CD14-positive monocyte (primary cell): Measurements from ENCODE around the gene NAA10. TPM values are rescaled to one million over a fixed set of nuclear protein-coding genes. Genes with fewer than 3 reads are reported as not detected.

Experiments used
- DNase-seq, 3 donors: peaks; one replicate each; pipeline ENCODE4 v3.0.0-alpha.2; 2011 to 2022
- H2AFZ ChIP-seq: 2 replicates; pipeline ENCODE4 v1.6.0; 2012; ENCODE audit warnings: mild to moderate bottlenecking, low read depth, low read length, inconsistent platforms; ENCODE audit not compliant: insufficient read depth, poor library complexity, severe bottlenecking
- H3K27ac ChIP-seq, 2 donors: 1 replicate in 1 of 2; 2 replicates in 1 of 2; pipeline ENCODE4 v1.5.1; 2012 to 2013; ENCODE audit warnings: low read length in 2 of 2, control low read depth in 1 of 2, inconsistent platforms in 1 of 2, low read depth in 1 of 2, mild to moderate bottlenecking in 1 of 2
- H3K27me3 ChIP-seq, 2 donors: one replicate each; pipeline versions ENCODE4 v1.6.0 to v1.6.1; 2011 to 2013; ENCODE audit warnings: low read length in 2 of 2; ENCODE audit not compliant: control insufficient read depth in 2 of 2, insufficient read depth in 2 of 2
- H3K36me3 ChIP-seq, 2 donors: replicated peaks in 1 of 2; 1 replicate in 1 of 2; 2 replicates in 1 of 2; pipeline versions ENCODE4 v1.5.1 to v1.6.1; 2012 to 2013; ENCODE audit warnings: low read length in 2 of 2, control low read depth in 1 of 2, inconsistent platforms in 1 of 2, mild to moderate bottlenecking in 1 of 2; ENCODE audit not compliant: insufficient read depth in 2 of 2, control insufficient read depth in 1 of 2
- H3K4me1 ChIP-seq, 2 donors: 1 replicate in 1 of 2; 2 replicates in 1 of 2; pipeline versions ENCODE4 v1.5.1 to v1.6.1; 2012 to 2013; ENCODE audit warnings: low read length in 2 of 2, control low read depth in 1 of 2, inconsistent platforms in 1 of 2, mild to moderate bottlenecking in 1 of 2, moderate library complexity in 1 of 2; ENCODE audit not compliant: insufficient read depth in 2 of 2, control insufficient read depth in 1 of 2
- H3K4me2 ChIP-seq: replicated peaks from 2 replicates; pipeline ENCODE3; 2012; ENCODE audit warnings: low read length, moderate library complexity, mild to moderate bottlenecking; ENCODE audit not compliant: poor library complexity, severe bottlenecking; ENCODE audit errors: extremely low read depth
- H3K4me3 ChIP-seq, 3 experiments: fragments of 200-600 bp in 1 of 3; sonication (generic) in 1 of 3; replicated peaks in 1 of 3; 1 replicate in 2 of 3; 2 replicates in 1 of 3; pipeline ENCODE4 v1.5.1; 2011 to 2013; ENCODE audit warnings: low read length in 3 of 3, mild to moderate bottlenecking in 3 of 3, control low read depth in 2 of 3, low read depth in 2 of 3, inconsistent platforms in 1 of 3, moderate library complexity in 1 of 3
- H3K79me2 ChIP-seq: 2 replicates; pipeline ENCODE4 v1.6.0; 2012; ENCODE audit warnings: mild to moderate bottlenecking, control low read depth, inconsistent platforms, low read length, moderate library complexity; ENCODE audit not compliant: insufficient read depth
- H3K9ac ChIP-seq: 2 replicates; pipeline ENCODE4 v1.6.0; 2017; ENCODE audit warnings: low read length, mild to moderate bottlenecking; ENCODE audit not compliant: insufficient read depth, poor library complexity, severe bottlenecking
- H3K9me3 ChIP-seq, 2 donors: replicated peaks in 1 of 2; 1 replicate in 1 of 2; 2 replicates in 1 of 2; pipeline versions ENCODE4 v1.5.1 to v1.6.1; 2012 to 2013; ENCODE audit warnings: low read length in 2 of 2, control low read depth in 1 of 2; ENCODE audit not compliant: control insufficient read depth in 1 of 2, insufficient read depth in 1 of 2
- H4K20me1 ChIP-seq: 2 replicates; pipeline ENCODE4 v1.6.0; 2012; ENCODE audit warnings: mild to moderate bottlenecking, low read length, control low read depth, moderate library complexity; ENCODE audit not compliant: insufficient read depth
- H3K27ac Mint-ChIP-seq, 7 donors: one replicate each; pipeline ENCODE4 v1.8.0; 2020; ENCODE audit warnings: mild to moderate bottlenecking in 7 of 7, mixed read lengths in 7 of 7, moderate library complexity in 6 of 7, inconsistent platforms in 2 of 7
- H3K27me3 Mint-ChIP-seq, 3 donors: one replicate each; pipeline ENCODE4 v1.8.0; 2021 to 2022; ENCODE audit warnings: low read depth in 3 of 3, mild to moderate bottlenecking in 3 of 3, mixed read lengths in 3 of 3, moderate library complexity in 3 of 3, inconsistent platforms in 1 of 3
- H3K36me3 Mint-ChIP-seq, 2 donors: one replicate each; pipeline ENCODE4 v1.8.0; 2020; ENCODE audit warnings: mixed read lengths in 2 of 2, inconsistent platforms in 1 of 2, mild to moderate bottlenecking in 1 of 2
- H3K4me1 Mint-ChIP-seq: one replicate; pipeline ENCODE4 v1.8.0; 2020; ENCODE audit warnings: mild to moderate bottlenecking, mixed read lengths
- H3K4me3 Mint-ChIP-seq, 2 donors: one replicate each; pipeline ENCODE4 v1.8.0; 2020; ENCODE audit warnings: mild to moderate bottlenecking in 2 of 2, mixed read lengths in 2 of 2, moderate library complexity in 1 of 2
- H3K9me3 Mint-ChIP-seq, 7 donors: one replicate each; pipeline ENCODE4 v1.8.0; 2020 to 2022; ENCODE audit warnings: mixed read lengths in 7 of 7, mild to moderate bottlenecking in 6 of 7, moderate library complexity in 6 of 7, inconsistent platforms in 2 of 7
- WGBS: methylation state at CpG from one replicate; pipeline ENCODE4 v1.1.5; 2013; ENCODE audit warnings: missing lambda C conversion rate; ENCODE audit not compliant: insufficient coverage; 5-methylcytosine and 5-hydroxymethylcytosine counted together
- intact Hi-C, 2 donors: fragments of 100-400 bp; cut with micrococcal nuclease; formaldehyde crosslinking; loops; one replicate each; pipeline versions ENCODE4 v1.15.0 to v1.15.1; 2023
- polyA plus RNA-seq, 3 donors: library from polyadenylated mRNA; depleted of rRNA in 1 of 3; unstranded in 2 of 3; stranded (reverse) in 1 of 3; fragments of 300-500 nt in 2 of 3; fragments of >200 nt in 1 of 3; fragmentation: Illumina TruSeq in 2 of 3; gene quantifications; 1 replicate in 2 of 3; 2 replicates in 1 of 3; pipeline ENCODE4 v1.2.3, GENCODE V29; 2012 to 2021
- TF ChIP-seq, protein P1 (sequence below): fragments of 200-600 bp; IDR thresholded peaks from one replicate; pipeline ENCODE4 v1.8.0; 2022; ENCODE audit warnings: antibody characterized with exemption, mild to moderate bottlenecking

NAA10 gene
- polyA plus RNA-seq, 3 donors: 46.7 to 109 (median 47.9) TPM

DNA sequence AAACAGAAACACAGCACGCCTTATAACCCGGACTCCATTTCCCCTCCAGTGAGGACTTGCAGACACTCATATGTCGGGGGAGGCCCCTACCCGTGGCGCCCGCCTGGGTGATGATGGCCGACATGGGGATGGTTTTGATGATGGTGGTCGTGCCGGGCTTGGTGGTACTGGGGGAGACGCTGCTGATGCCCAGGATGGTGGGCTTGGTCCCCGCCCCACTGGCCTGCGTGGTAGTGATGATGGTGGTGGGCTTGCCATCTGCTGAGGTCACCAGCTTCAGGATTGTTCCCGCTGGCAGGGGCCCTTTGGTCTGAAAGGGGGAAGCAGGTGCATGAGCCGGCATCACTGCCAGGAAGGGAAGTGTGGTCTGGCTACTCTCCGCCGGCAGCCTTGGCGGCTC lies 22.4 kb upstream of the NAA10 start:
- no peak overlapping the region for H3K4me3 ChIP-seq
- peaks cover 63 to 94% of the 10 kb centered on the region in 2 donors for H3K36me3 Mint-ChIP-seq
- H4K20me1 ChIP-seq: peaks cover 98% of the 10 kb centered on the region
- H3K27ac ChIP-seq: no peak overlapping the region
- no peaks in the 10 kb centered on the region for H3K9me3 ChIP-seq
- no peak overlapping the region for H3K4me3 Mint-ChIP-seq
- peaks cover 0 to 19% (median 0%) of the 10 kb centered on the region in 3 donors for H3K27me3 Mint-ChIP-seq
- H3K4me1 ChIP-seq: no peaks in the 10 kb centered on the region
- TF ChIP-seq, protein P1, sequence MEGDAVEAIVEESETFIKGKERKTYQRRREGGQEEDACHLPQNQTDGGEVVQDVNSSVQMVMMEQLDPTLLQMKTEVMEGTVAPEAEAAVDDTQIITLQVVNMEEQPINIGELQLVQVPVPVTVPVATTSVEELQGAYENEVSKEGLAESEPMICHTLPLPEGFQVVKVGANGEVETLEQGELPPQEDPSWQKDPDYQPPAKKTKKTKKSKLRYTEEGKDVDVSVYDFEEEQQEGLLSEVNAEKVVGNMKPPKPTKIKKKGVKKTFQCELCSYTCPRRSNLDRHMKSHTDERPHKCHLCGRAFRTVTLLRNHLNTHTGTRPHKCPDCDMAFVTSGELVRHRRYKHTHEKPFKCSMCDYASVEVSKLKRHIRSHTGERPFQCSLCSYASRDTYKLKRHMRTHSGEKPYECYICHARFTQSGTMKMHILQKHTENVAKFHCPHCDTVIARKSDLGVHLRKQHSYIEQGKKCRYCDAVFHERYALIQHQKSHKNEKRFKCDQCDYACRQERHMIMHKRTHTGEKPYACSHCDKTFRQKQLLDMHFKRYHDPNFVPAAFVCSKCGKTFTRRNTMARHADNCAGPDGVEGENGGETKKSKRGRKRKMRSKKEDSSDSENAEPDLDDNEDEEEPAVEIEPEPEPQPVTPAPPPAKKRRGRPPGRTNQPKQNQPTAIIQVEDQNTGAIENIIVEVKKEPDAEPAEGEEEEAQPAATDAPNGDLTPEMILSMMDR: no peak
- DNase-seq: no peak
- H3K4me1 Mint-ChIP-seq: no peaks in the 10 kb centered on the region
- peaks cover 19% of the 10 kb centered on the region for H3K79me2 ChIP-seq
- H3K9me3 Mint-ChIP-seq: peaks cover 0 to 13% (median 0%) of the 10 kb centered on the region in 7 donors
- intact Hi-C loops: loop anchor here in 1 of 2 donors (10.0 kb wide), 1 partner anchor 192 kb away; the partner anchor contains the start of gene PLXNB3
- H3K4me2 ChIP-seq: no peak overlapping the region
- H3K27me3 ChIP-seq: no peaks in the 10 kb centered on the region
- H3K36me3 ChIP-seq: peaks cover 85 to 99% of the 10 kb centered on the region in 2 donors
- no peak overlapping the region for H3K9ac ChIP-seq
- H3K27ac Mint-ChIP-seq: peak overlapping the region in 3 of 7 donors; percentile 15 to 35 (median 30)
- WGBS: 40% methylated on average over 8 of the region's 17 CpGs
- H2AFZ ChIP-seq: no peak overlapping the region

DNA sequence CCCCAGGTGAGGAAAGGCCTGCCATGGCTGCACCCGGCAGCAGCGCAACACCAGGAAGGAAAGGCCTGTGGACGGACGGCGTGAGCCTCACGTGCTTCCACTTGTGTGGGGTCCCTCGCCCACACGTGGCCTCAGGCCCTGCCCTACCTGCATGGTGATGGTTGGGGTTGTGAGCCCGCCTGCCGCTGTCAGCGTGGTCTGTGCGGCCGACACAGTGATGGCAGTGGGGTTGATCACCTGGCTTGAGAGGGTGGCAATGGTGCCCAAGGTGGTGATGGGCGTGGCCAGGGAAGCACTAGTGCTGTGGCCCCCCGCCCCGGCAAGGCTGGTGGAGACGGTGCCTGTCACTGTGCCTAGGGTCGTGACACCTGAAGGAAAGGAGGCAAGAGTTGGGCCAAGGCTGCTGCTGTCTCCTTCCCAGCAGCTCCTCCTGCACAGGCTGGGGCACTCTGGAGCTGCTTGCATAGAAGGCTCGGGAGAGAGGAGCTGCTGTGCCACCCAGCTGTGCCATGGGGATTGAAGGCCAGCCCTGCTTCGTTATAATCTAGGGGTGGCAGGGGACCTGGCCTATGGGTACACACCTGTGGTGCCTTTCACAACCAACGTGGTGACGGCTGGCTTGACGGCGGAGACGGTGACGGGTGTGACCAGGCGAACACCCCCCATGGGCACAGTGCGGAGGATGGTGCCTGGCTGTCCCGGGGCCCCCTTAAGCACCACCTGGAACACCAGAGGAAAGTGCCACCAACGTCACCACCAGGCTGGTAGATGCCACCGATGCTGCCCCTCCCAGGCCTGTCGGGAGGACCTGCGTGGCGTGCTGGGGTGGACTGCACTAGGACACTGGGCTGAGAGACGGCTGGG lies 21.4 kb upstream of the NAA10 start:
- WGBS: 94% methylated on average over 20 of the region's 35 CpGs
- Histone ChIP-seq H3K9me3 (no peaks in the 10 kb centered on the region), H4K20me1 (peaks cover 98% of the 10 kb centered on the region), H3K9ac (no peak overlapping the region), H2AFZ (no peak overlapping the region), H3K27me3 (no peaks in the 10 kb centered on the region), H3K4me1 (no peaks in the 10 kb centered on the region), H3K4me2 (no peak overlapping the region), H3K4me3 (no peak overlapping the region), H3K79me2 (peaks cover 10% of the 10 kb centered on the region), H3K36me3 (peaks cover 85 to 99% of the 10 kb centered on the region in 2 donors), H3K27ac (no peak overlapping the region)
- TF ChIP-seq, protein P1: no peak
- Mint-ChIP-seq H3K36me3 (peaks cover 62 to 94% of the 10 kb centered on the region in 2 donors), H3K27me3 (peaks cover 0 to 17% (median 0%) of the 10 kb centered on the region in 3 donors), H3K4me3 (no peak overlapping the region), H3K9me3 (peaks cover 0 to 13% (median 0%) of the 10 kb centered on the region in 7 donors), H3K4me1 (no peaks in the 10 kb centered on the region), H3K27ac (peak overlapping the region in 2 of 7 donors; percentile 30 to 64)
- no peak for DNase-seq
- intact Hi-C loops: loop anchor here in 1 of 2 donors (10.0 kb wide), 1 partner anchor 191 kb away; the partner anchor contains the start of gene PLXNB3
